IMR-90 (cell line): ENCODE data around the gene PCBP3. TPM values are rescaled to one million over a fixed set of nuclear protein-coding genes. Genes with fewer than 3 reads are reported as not detected.

ENCODE experiments used
- ATAC-seq: fragments of 200-7000 bp; cut with Tn5 transposase; 2 replicates; pipeline ENCODE4 v1.9.1; 2020; ENCODE audit warnings: low read depth, mild to moderate bottlenecking, moderate library complexity
- BruUV-seq: library from RNA; stranded (reverse); fragments of 400-500 nt; replicated peaks from 2 replicates; lab custom pipeline; 2021; lab: Mats Ljungman, UMichigan
- CTCF ChIA-PET: fragments of 300-600 bp; formaldehyde crosslinking; extraction: SDS; loops from one replicate; lab custom pipeline; 2021; ENCODE audit warnings: antibody characterized with exemption; lab: Yijun Ruan, JAX
- POLR2A ChIA-PET: fragments of 300-600 bp; sonication (Branson Sonifier 250); formaldehyde crosslinking; loops from one replicate; lab custom pipeline; 2022; ENCODE audit warnings: antibody characterized with exemption; ENCODE audit not compliant: unreplicated experiment; lab: Charles Lee
- DNase-seq: peaks from one replicate; pipeline ENCODE4 v3.0.0; 2013
- H2AFZ ChIP-seq: replicated peaks from 2 replicates; pipeline ENCODE3; 2013; ENCODE audit warnings: low read length, mild to moderate bottlenecking; ENCODE audit not compliant: poor library complexity
- H2AK5ac ChIP-seq: 2 replicates; pipeline ENCODE4 v1.6.1; 2013; ENCODE audit warnings: low read depth, low read length, inconsistent platforms
- H2AK9ac ChIP-seq: replicated peaks from 2 replicates; pipeline ENCODE3; 2013; ENCODE audit warnings: mild to moderate bottlenecking, low read depth, low read length, moderate library complexity; ENCODE audit not compliant: poor library complexity
- H2BK120ac ChIP-seq: 2 replicates; pipeline ENCODE4 v1.6.1; 2013; ENCODE audit warnings: low read depth, low read length, inconsistent platforms
- H2BK15ac ChIP-seq: 3 replicates; pipeline ENCODE4 v1.6.1; 2013; ENCODE audit warnings: low read depth, low read length, inconsistent platforms
- H2BK20ac ChIP-seq: 2 replicates; pipeline ENCODE4 v1.6.1; 2013; ENCODE audit warnings: low read depth, mild to moderate bottlenecking, inconsistent platforms, low read length, moderate library complexity
- H2BK5ac ChIP-seq: 2 replicates; pipeline ENCODE4 v1.6.1; 2013; ENCODE audit warnings: mild to moderate bottlenecking, low read depth, low read length, inconsistent platforms; ENCODE audit not compliant: poor library complexity, severe bottlenecking
- H3K14ac ChIP-seq: replicated peaks from 2 replicates; pipeline ENCODE4 v1.6.1; 2013; ENCODE audit warnings: low read depth, low read length, inconsistent platforms
- H3K18ac ChIP-seq: 2 replicates; pipeline ENCODE4 v1.6.1; 2013; ENCODE audit warnings: low read depth, low read length, control low read depth
- H3K23ac ChIP-seq: 2 replicates; pipeline ENCODE4 v1.6.1; 2013; ENCODE audit warnings: low read depth, low read length, inconsistent platforms
- H3K27ac ChIP-seq: 2 replicates; pipeline ENCODE4 v1.5.1; 2013; ENCODE audit warnings: mild to moderate bottlenecking, control low read depth, low read length; ENCODE audit not compliant: insufficient read depth
- H3K27me3 ChIP-seq: 2 replicates; pipeline ENCODE4 v1.6.1; 2013; ENCODE audit warnings: low read length; ENCODE audit not compliant: control insufficient read depth, insufficient read depth
- H3K36me3 ChIP-seq: 2 replicates; pipeline ENCODE4 v1.6.1; 2013; ENCODE audit warnings: low read length, mixed read lengths; ENCODE audit not compliant: control insufficient read depth, insufficient read depth
- H3K4ac ChIP-seq: 2 replicates; pipeline ENCODE4 v1.6.1; 2013; ENCODE audit warnings: low read depth, low read length, inconsistent platforms
- H3K4me1 ChIP-seq: 2 replicates; pipeline ENCODE4 v1.6.1; 2013; ENCODE audit warnings: low read length, mixed read lengths; ENCODE audit not compliant: control insufficient read depth, insufficient read depth
- H3K4me2 ChIP-seq: 2 replicates; pipeline ENCODE4 v1.6.1; 2013; ENCODE audit warnings: low read depth, mild to moderate bottlenecking, control low read depth, low read length, moderate library complexity
- H3K4me3 ChIP-seq: 2 replicates; pipeline ENCODE4 v1.5.1; 2013; ENCODE audit warnings: low read depth, mild to moderate bottlenecking, control low read depth, low read length, moderate library complexity; ENCODE audit not compliant: insufficient read depth
- H3K56ac ChIP-seq: 2 replicates; pipeline ENCODE4 v1.6.1; 2013; ENCODE audit warnings: low read length, inconsistent platforms; ENCODE audit not compliant: insufficient read depth; ENCODE audit errors: extremely low read depth
- H3K79me1 ChIP-seq, 2 experiments: 2 replicates each; pipeline ENCODE4 v1.6.1; 2013; ENCODE audit warnings: low read length in 2 of 2, inconsistent platforms in 1 of 2, low read depth in 1 of 2
- H3K9ac ChIP-seq: 2 replicates; pipeline ENCODE4 v1.6.1; 2013; ENCODE audit warnings: low read depth, low read length, control low read depth
- H3K9me1 ChIP-seq: 2 replicates; pipeline ENCODE4 v1.6.1; 2013; ENCODE audit warnings: low read length, inconsistent platforms; ENCODE audit not compliant: insufficient read depth
- H3K9me3 ChIP-seq: 2 replicates; pipeline ENCODE4 v1.6.1; 2013; ENCODE audit warnings: low read length; ENCODE audit not compliant: control insufficient read depth, insufficient read depth
- H4K20me1 ChIP-seq: 2 replicates; pipeline ENCODE4 v1.6.1; 2013; ENCODE audit warnings: low read length, inconsistent platforms; ENCODE audit not compliant: insufficient read depth
- H4K5ac ChIP-seq: 2 replicates; pipeline ENCODE4 v1.6.1; 2013; ENCODE audit warnings: mild to moderate bottlenecking, low read depth, low read length, control low read depth
- H4K8ac ChIP-seq, 2 experiments: 2 replicates each; pipeline ENCODE4 v1.6.1; 2013; ENCODE audit warnings: low read depth in 2 of 2, low read length in 2 of 2, control low read depth in 1 of 2, inconsistent platforms in 1 of 2
- H4K91ac ChIP-seq: 2 replicates; pipeline ENCODE4 v1.6.1; 2013; ENCODE audit warnings: low read depth, low read length, inconsistent platforms; ENCODE audit not compliant: insufficient read depth
- BHLHE40 ChIP-seq: fragments of 150-350 bp; IDR thresholded peaks from 2 replicates; pipeline ENCODE4 v1.6.1; 2016; ENCODE audit warnings: mild to moderate bottlenecking, low read depth, low read length
- CEBPB ChIP-seq: IDR thresholded peaks from 2 replicates; pipeline ENCODE4 v1.6.1; 2012; ENCODE audit warnings: low read depth, low read length, improper control_type of control experiment
- CHD1 ChIP-seq: IDR thresholded peaks from 2 replicates; pipeline ENCODE4 v1.6.1; 2012; ENCODE audit warnings: low read depth, low read length, improper control_type of control experiment
- FOS ChIP-seq: fragments of 150-350 bp; IDR thresholded peaks from 2 replicates; pipeline ENCODE4 v1.6.1; 2016; ENCODE audit warnings: low read depth, low read length
- MAFK ChIP-seq: IDR thresholded peaks from 2 replicates; pipeline ENCODE4 v1.6.1; 2012; ENCODE audit warnings: low read depth, low read length, improper control_type of control experiment
- MAZ ChIP-seq: IDR thresholded peaks from 2 replicates; pipeline ENCODE4 v1.6.1; 2012; ENCODE audit warnings: low read depth, mild to moderate bottlenecking, low read length, improper control_type of control experiment, moderate library complexity, borderline replicate concordance
- MXI1 ChIP-seq: IDR thresholded peaks from 2 replicates; pipeline ENCODE4 v1.6.1; 2012; ENCODE audit warnings: low read depth, mild to moderate bottlenecking, low read length, moderate library complexity, borderline replicate concordance
- NFE2L2 ChIP-seq: fragments of 150-350 bp; IDR thresholded peaks from 2 replicates; pipeline ENCODE4 v1.6.1; 2016; ENCODE audit warnings: low read depth, mild to moderate bottlenecking, low read length
- POLR2A ChIP-seq: IDR thresholded peaks from 2 replicates; pipeline ENCODE4 v1.6.1; 2012; ENCODE audit warnings: mild to moderate bottlenecking, low read depth, low read length
- RAD21 ChIP-seq: IDR thresholded peaks from 2 replicates; pipeline ENCODE4 v1.6.1; 2012; ENCODE audit warnings: low read length, improper control_type of control experiment
- RCOR1 ChIP-seq: IDR thresholded peaks from 2 replicates; pipeline ENCODE4 v1.6.1; 2012; ENCODE audit warnings: mild to moderate bottlenecking, low read length, improper control_type of control experiment; ENCODE audit not compliant: insufficient replicate concordance
- RFX5 ChIP-seq: IDR thresholded peaks from 2 replicates; pipeline ENCODE4 v1.8.0; 2012; ENCODE audit warnings: low read depth, mild to moderate bottlenecking, low read length, moderate library complexity
- SMC3 ChIP-seq: fragments of 150-350 bp; IDR thresholded peaks from 2 replicates; pipeline ENCODE4 v1.6.1; 2016; ENCODE audit warnings: low read depth, mild to moderate bottlenecking, antibody characterized with exemption, low read length, moderate library complexity
- USF2 ChIP-seq: fragments of 150-350 bp; IDR thresholded peaks from 2 replicates; pipeline ENCODE4 v1.6.1; 2017; ENCODE audit warnings: mild to moderate bottlenecking, antibody characterized with exemption, low read length, low read depth
- WGBS, 2 experiments: methylation state at CpG; one replicate each; pipeline versions ENCODE4 v1.1.5 to v1.1.7; 2013; ENCODE audit warnings: missing lambda C conversion rate in 2 of 2; ENCODE audit not compliant: insufficient read length in 1 of 2; ENCODE audit errors: extremely low coverage in 2 of 2; 5-methylcytosine and 5-hydroxymethylcytosine counted together
- dilution Hi-C: fragments of 300-500 bp; cut with HindIII; formaldehyde crosslinking; loops from one replicate; pipeline ENCODE4 v1.14.3; 2018; ENCODE audit warnings: low sequenced_read_pairs; ENCODE audit not compliant: unreplicated experiment
- in situ Hi-C: fragments of 300-500 bp; cut with MboI; formaldehyde crosslinking; loops from 3 replicates; pipeline ENCODE4 v1.14.3; 2019; ENCODE audit warnings: low sequenced_read_pairs, inconsistent platforms, mixed read lengths
- intact Hi-C: fragments of 100-400 bp; cut with micrococcal nuclease; formaldehyde crosslinking; loops from 2 replicates; pipeline ENCODE4 v1.10.0; 2022
- polyA plus RNA-seq, 3 experiments: library from polyadenylated mRNA; depleted of rRNA; stranded (reverse); fragments of >200 nt; gene quantifications; 2 replicates each; pipeline ENCODE4 v1.2.3, GENCODE V29; 2012; ENCODE audit warnings: low replicate concordance in 1 of 3
- total RNA-seq: library from RNA; depleted of rRNA; stranded (reverse); fragments of >200 nt; gene quantifications from 2 replicates; pipeline ENCODE4 v1.2.3, GENCODE V29; 2012
- TF ChIP-seq, protein P1 (sequence below): fragments of 150-350 bp; IDR thresholded peaks from 2 replicates; pipeline ENCODE4 v1.6.1; 2016; ENCODE audit warnings: low read depth, mild to moderate bottlenecking, low read length, moderate library complexity, borderline replicate concordance
- TF ChIP-seq, protein P2 (sequence below): conservative IDR thresholded peaks from 2 replicates; pipeline ENCODE4 v1.5.1; 2012; ENCODE audit warnings: mild to moderate bottlenecking, low read depth, low read length, improper control_type of control experiment

PCBP3 gene
- total and polyA plus RNA-seq, 2 of the 4 experiments (the other 2 are of a cell fraction) = 2.9 to 3.9 TPM

GRCh38 chr21:45756669-45757068 lies 113.1 kb downstream of the PCBP3 start:
- Histone ChIP-seq H3K23ac (no peak overlapping the region), H2BK20ac (no peak overlapping the region), H3K9me3 (peaks cover 2% of the 10 kb centered on the region; the same call in 1 of the 2 replicates), H3K36me3 (no peaks in the 10 kb centered on the region), H3K4ac (no peak overlapping the region), H4K5ac (no peak overlapping the region), H2AFZ (no peak overlapping the region), H3K27me3 (no peaks in the 10 kb centered on the region), H3K18ac (no peak overlapping the region), H4K20me1 (no peaks in the 10 kb centered on the region), H4K8ac (no peak overlapping the region), H2BK120ac (no peak overlapping the region), H3K79me1 (no peaks in the 10 kb centered on the region), H3K4me3 (no peak overlapping the region), H4K91ac (no peak overlapping the region), H3K9me1 (no peaks in the 10 kb centered on the region), H3K27ac (no peak overlapping the region), H3K4me1 (no peaks in the 10 kb centered on the region), H2AK9ac (no peak overlapping the region), H3K9ac (no peak overlapping the region), H2BK5ac (no peak overlapping the region), H3K4me2 (no peak overlapping the region), H3K14ac (no peak overlapping the region), H2BK15ac (no peak overlapping the region), H2AK5ac (no peak overlapping the region), H3K56ac (no peak overlapping the region)
- DNase-seq = no peak
- intact Hi-C loops = no loop called here
- POLR2A ChIA-PET = no interaction called here
- no peak for ATAC-seq
- dilution Hi-C loops = no loop called here
- BruUV-seq = no TSS peak
- CTCF ChIA-PET = no interaction called here
- no peak for TF ChIP-seq MXI1
- no peak for TF ChIP-seq POLR2A
- no peak for TF ChIP-seq RAD21
- no peak for TF ChIP-seq SMC3
- TF ChIP-seq USF2 = no peak
- no peak for TF ChIP-seq BHLHE40
- TF ChIP-seq NFE2L2 = no peak
- TF ChIP-seq, protein P1, sequence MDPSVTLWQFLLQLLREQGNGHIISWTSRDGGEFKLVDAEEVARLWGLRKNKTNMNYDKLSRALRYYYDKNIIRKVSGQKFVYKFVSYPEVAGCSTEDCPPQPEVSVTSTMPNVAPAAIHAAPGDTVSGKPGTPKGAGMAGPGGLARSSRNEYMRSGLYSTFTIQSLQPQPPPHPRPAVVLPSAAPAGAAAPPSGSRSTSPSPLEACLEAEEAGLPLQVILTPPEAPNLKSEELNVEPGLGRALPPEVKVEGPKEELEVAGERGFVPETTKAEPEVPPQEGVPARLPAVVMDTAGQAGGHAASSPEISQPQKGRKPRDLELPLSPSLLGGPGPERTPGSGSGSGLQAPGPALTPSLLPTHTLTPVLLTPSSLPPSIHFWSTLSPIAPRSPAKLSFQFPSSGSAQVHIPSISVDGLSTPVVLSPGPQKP = no peak
- TF ChIP-seq MAFK = no peak
- no peak for TF ChIP-seq CEBPB
- TF ChIP-seq MAZ = no peak
- no peak for TF ChIP-seq FOS
- TF ChIP-seq, protein P2, sequence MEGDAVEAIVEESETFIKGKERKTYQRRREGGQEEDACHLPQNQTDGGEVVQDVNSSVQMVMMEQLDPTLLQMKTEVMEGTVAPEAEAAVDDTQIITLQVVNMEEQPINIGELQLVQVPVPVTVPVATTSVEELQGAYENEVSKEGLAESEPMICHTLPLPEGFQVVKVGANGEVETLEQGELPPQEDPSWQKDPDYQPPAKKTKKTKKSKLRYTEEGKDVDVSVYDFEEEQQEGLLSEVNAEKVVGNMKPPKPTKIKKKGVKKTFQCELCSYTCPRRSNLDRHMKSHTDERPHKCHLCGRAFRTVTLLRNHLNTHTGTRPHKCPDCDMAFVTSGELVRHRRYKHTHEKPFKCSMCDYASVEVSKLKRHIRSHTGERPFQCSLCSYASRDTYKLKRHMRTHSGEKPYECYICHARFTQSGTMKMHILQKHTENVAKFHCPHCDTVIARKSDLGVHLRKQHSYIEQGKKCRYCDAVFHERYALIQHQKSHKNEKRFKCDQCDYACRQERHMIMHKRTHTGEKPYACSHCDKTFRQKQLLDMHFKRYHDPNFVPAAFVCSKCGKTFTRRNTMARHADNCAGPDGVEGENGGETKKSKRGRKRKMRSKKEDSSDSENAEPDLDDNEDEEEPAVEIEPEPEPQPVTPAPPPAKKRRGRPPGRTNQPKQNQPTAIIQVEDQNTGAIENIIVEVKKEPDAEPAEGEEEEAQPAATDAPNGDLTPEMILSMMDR = no peak
- no peak for TF ChIP-seq RCOR1
- TF ChIP-seq RFX5 = no peak
- TF ChIP-seq CHD1 = no peak
- WGBS, 2 experiments = no CpG with 5 or more reads among the region's 2 CpGs
- in situ Hi-C loops = no loop called here
